SK-N-SH (cell line): Measurements from ENCODE around the gene S100A9. TPM values are rescaled to one million over a fixed set of nuclear protein-coding genes. Genes with fewer than 3 reads are reported as not detected.

Experiments used
- CTCF ChIA-PET: fragments of 300-600, 350-600 bp; formaldehyde crosslinking; extraction: SDS; loops from one replicate; lab custom pipeline; 2021; lab: Yijun Ruan, JAX
- POLR2A ChIA-PET: fragments of 350-600 bp; sonication (Branson Sonifier 250); formaldehyde crosslinking; extraction: SDS; loops from one replicate; lab custom pipeline; 2020; ENCODE audit warnings: antibody characterized with exemption, inconsistent platforms; lab: Yijun Ruan, JAX
- DNase-seq: peaks from one replicate; pipeline ENCODE4 v3.0.0; 2012
- H2AFZ ChIP-seq: fragments of 200-600 bp; sonication (generic); 2 replicates; pipeline ENCODE4 v1.8.1; 2016; ENCODE audit warnings: antibody characterized with exemption, mild to moderate bottlenecking, low read depth
- H3F3A ChIP-seq: fragments of 200-600 bp; sonication (generic); replicated peaks from 2 replicates; pipeline ENCODE3; 2016; ENCODE audit warnings: antibody characterized with exemption, mild to moderate bottlenecking; ENCODE audit not compliant: insufficient read depth
- H3K27ac ChIP-seq, 2 experiments: fragments of 200-500 bp in 1 of 2; fragments of 200-600 bp in 1 of 2; sonication (Bioruptor generic) in 1 of 2; sonication (generic), shearing (Covaris generic) in 1 of 2; 2 replicates each; pipeline versions ENCODE4 v1.5.1 to v1.6.1; 2014 to 2016; ENCODE audit warnings: low read depth in 2 of 2, inconsistent platforms in 1 of 2, low read length in 1 of 2, mild to moderate bottlenecking in 1 of 2, mixed read lengths in 1 of 2
- H3K27me3 ChIP-seq: fragments of 200-600 bp; sonication (generic), shearing (Covaris generic); 2 replicates; pipeline ENCODE4 v1.6.1; 2016; ENCODE audit warnings: mixed run types; ENCODE audit not compliant: insufficient read depth
- H3K36me3 ChIP-seq, 2 experiments: fragments of 200-500 bp in 1 of 2; fragments of 200-600 bp in 1 of 2; sonication (Bioruptor generic) in 1 of 2; sonication (generic) in 1 of 2; replicated peaks in 1 of 2; 2 replicates each; pipeline versions ENCODE3 to v1.5.1; 2014 to 2016; ENCODE audit warnings: low read length in 1 of 2, mild to moderate bottlenecking in 1 of 2; ENCODE audit not compliant: insufficient read depth in 2 of 2, control insufficient read depth in 1 of 2
- H3K4me1 ChIP-seq, 2 experiments: fragments of 200-500 bp in 1 of 2; fragments of 200-600 bp in 1 of 2; sonication (Bioruptor generic) in 1 of 2; sonication (generic), shearing (Covaris generic) in 1 of 2; 2 replicates each; pipeline versions ENCODE4 v1.5.1 to v1.6.1; 2014 to 2016; ENCODE audit warnings: low read depth in 1 of 2, low read length in 1 of 2, mixed run types in 1 of 2; ENCODE audit not compliant: insufficient read depth in 2 of 2, control insufficient read depth in 1 of 2
- H3K4me2 ChIP-seq: fragments of 200-600 bp; sonication (generic), shearing (Covaris generic); 2 replicates; pipeline ENCODE4 v1.6.1; 2017; ENCODE audit warnings: mixed run types
- H3K4me3 ChIP-seq, 2 experiments: fragments of 200-500 bp in 1 of 2; fragments of 200-600 bp in 1 of 2; sonication (Bioruptor generic) in 1 of 2; sonication (generic), shearing (Covaris generic) in 1 of 2; 2 replicates each; pipeline versions ENCODE4 v1.5.1 to v1.8.1; 2014 to 2016; ENCODE audit warnings: low read depth in 2 of 2, inconsistent platforms in 1 of 2, low read length in 1 of 2, mild to moderate bottlenecking in 1 of 2, mixed read lengths in 1 of 2, moderate library complexity in 1 of 2
- H3K79me2 ChIP-seq: fragments of 200-600 bp; sonication (generic); 2 replicates; pipeline ENCODE4 v1.8.1; 2017; ENCODE audit warnings: mild to moderate bottlenecking; ENCODE audit not compliant: insufficient read depth
- H3K9ac ChIP-seq: fragments of 200-600 bp; sonication (generic); 2 replicates; pipeline ENCODE4 v1.6.1; 2017; ENCODE audit warnings: mixed run types
- H3K9me2 ChIP-seq: fragments of 200-600 bp; sonication (generic); 2 replicates; pipeline ENCODE4 v1.6.1; 2017; ENCODE audit warnings: mixed run types
- H3K9me3 ChIP-seq: fragments of 200-600 bp; sonication (generic); 2 replicates; pipeline ENCODE4 v1.6.1; 2017; ENCODE audit warnings: mixed run types, mild to moderate bottlenecking, moderate library complexity
- H4K20me1 ChIP-seq: fragments of 200-600 bp; sonication (generic); 2 replicates; pipeline ENCODE4 v1.6.1; 2017; ENCODE audit warnings: mild to moderate bottlenecking, mixed run types; ENCODE audit not compliant: insufficient read depth
- CHD2 ChIP-seq: fragments of 150-350 bp; IDR thresholded peaks from 2 replicates; pipeline ENCODE4 v1.6.1; 2018; ENCODE audit warnings: low read length; ENCODE audit not compliant: partially characterized antibody
- ELF1 ChIP-seq: IDR thresholded peaks from 2 replicates; pipeline ENCODE4 v1.4.0; 2012
- EZH2phosphoT487 ChIP-seq: fragments of 200-600 bp; sonication (generic); IDR thresholded peaks from 2 replicates; pipeline ENCODE4 v1.6.1; 2017; ENCODE audit warnings: low read depth, mixed run types, mild to moderate bottlenecking, antibody characterized with exemption, moderate library complexity, borderline replicate concordance
- FOXJ3 ChIP-seq: sonication (generic); formaldehyde crosslinking; IDR thresholded peaks from 2 replicates; pipeline ENCODE4 v1.5.1; 2020; ENCODE audit warnings: mild to moderate bottlenecking, missing genetic modification reagents
- MXI1 ChIP-seq: IDR thresholded peaks from 2 replicates; pipeline ENCODE4 v1.6.1; 2012; ENCODE audit warnings: mild to moderate bottlenecking, low read depth, low read length, improper control_type of control experiment
- PBX3 ChIP-seq: IDR thresholded peaks from 2 replicates; pipeline ENCODE4; 2012
- RAD21 ChIP-seq: IDR thresholded peaks from 2 replicates; pipeline ENCODE4 v1.6.1; 2012; ENCODE audit warnings: mild to moderate bottlenecking, low read length
- RCOR1 ChIP-seq: fragments of 150-350 bp; IDR thresholded peaks from 2 replicates; pipeline ENCODE4 v1.6.1; 2017; ENCODE audit warnings: antibody characterized with exemption, low read length
- RFX5 ChIP-seq: IDR thresholded peaks from 2 replicates; pipeline ENCODE4 v1.6.1; 2012; ENCODE audit warnings: mild to moderate bottlenecking, improper control_type of control experiment, low read length
- RXRA ChIP-seq: IDR thresholded peaks from 2 replicates; pipeline ENCODE4 v1.4.0; 2012; ENCODE audit warnings: low read depth, mild to moderate bottlenecking, borderline replicate concordance
- SIN3A ChIP-seq: IDR thresholded peaks from 2 replicates; pipeline ENCODE4 v1.6.1; 2012; ENCODE audit warnings: low read depth, mild to moderate bottlenecking, low read length, moderate library complexity, borderline replicate concordance
- TEAD4 ChIP-seq: IDR thresholded peaks from 2 replicates; pipeline ENCODE4 v1.4.0; 2012; ENCODE audit warnings: mild to moderate bottlenecking, borderline replicate concordance; ENCODE audit not compliant: insufficient read depth
- USF2 ChIP-seq: fragments of 150-350 bp; IDR thresholded peaks from 2 replicates; pipeline ENCODE4 v1.6.1; 2017; ENCODE audit warnings: antibody characterized with exemption, low read length, low read depth, borderline replicate concordance
- WGBS: methylation state at CpG from one replicate; pipeline ENCODE4 v1.1.6; 2017; ENCODE audit warnings: low lambda C conversion rate; 5-methylcytosine and 5-hydroxymethylcytosine counted together
- polyA plus RNA-seq, 3 experiments: library from polyadenylated mRNA; depleted of rRNA; stranded (reverse); fragments of >200 nt; gene quantifications; 2 replicates each; pipeline ENCODE4 v1.2.3, GENCODE V29; 2012
- TF ChIP-seq, protein P1 (sequence below): IDR thresholded peaks from 2 replicates; pipeline ENCODE4 v1.6.1; 2012; ENCODE audit warnings: mild to moderate bottlenecking, low read depth, low read length, moderate library complexity
- TF ChIP-seq, protein P2 (sequence below): fragments of 200-600 bp; sonication (generic); IDR thresholded peaks from 2 replicates; pipeline ENCODE4 v1.6.1; 2017; ENCODE audit warnings: antibody characterized with exemption, mild to moderate bottlenecking, moderate library complexity

The S100A9 gene
- polyA plus RNA-seq, 1 of the 3 experiments (the other 2 are of a cell fraction), result not detected

DNA sequence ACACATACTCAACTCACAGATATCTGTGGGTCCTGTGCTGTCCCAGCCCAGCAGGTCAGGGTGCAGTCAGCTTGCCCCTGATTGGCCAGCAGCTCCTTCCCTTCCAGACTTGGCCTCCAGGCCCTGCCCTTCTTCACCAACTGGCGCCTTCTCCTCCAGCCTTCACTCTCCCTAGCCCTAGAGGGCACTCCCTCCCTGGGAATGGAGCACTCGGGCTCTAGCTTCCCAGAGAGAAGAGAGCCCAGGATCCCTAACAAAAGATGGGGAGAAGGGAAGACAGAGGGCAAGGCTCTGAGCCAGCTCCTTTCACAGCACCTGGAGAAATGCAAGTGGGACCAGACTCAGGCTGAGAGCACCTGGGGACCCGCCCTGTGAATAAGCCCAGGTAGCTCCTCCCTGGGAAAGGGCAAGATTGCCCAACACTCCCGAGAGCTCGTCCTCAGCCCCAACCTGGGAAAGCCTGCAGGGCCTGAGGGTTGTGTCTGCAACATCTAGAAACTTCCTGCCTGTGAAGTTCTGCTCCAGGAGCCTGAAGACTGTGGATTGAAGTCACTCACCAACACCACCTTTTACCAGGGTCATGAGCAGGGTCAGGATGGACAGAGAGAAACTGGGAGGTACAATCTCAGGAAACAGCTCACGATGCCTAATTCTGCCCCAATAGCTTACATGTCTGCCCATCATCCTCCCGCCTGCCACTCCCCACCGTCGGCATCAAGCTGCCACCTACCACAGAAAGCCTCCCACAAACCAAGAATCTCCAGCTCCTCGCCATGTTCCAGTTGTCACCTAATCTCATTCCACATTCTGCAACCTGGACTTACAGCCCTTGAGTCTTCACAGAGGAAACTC lies 8.9 kb upstream of the S100A9 start, which contains the start of gene PGLYRP4:
TSS of gene PGLYRP4 (minus strand) at position 331 of the 852 bp plus-strand sequence. CDS start 909 bp downstream, outside the sequence.
- no peaks in the 10 kb centered on the region for H3K9me2 ChIP-seq

More for the DNA sequence above, 8.9 kb upstream of the S100A9 start, which contains the start of gene PGLYRP4:
- H3K36me3 ChIP-seq, result no peaks in the 10 kb centered on the region
- H3F3A ChIP-seq, result peaks cover 4% of the 10 kb centered on the region
- no peak within 1 kb of the TSS for H3K27ac ChIP-seq
- WGBS, result 9% methylated on average over 8 of the region's 10 CpGs
- TF ChIP-seq ELF1, result no peak
- no peak for TF ChIP-seq SIN3A
- no peak for TF ChIP-seq RAD21
- no peak for TF ChIP-seq TEAD4
- TF ChIP-seq, protein P1, sequence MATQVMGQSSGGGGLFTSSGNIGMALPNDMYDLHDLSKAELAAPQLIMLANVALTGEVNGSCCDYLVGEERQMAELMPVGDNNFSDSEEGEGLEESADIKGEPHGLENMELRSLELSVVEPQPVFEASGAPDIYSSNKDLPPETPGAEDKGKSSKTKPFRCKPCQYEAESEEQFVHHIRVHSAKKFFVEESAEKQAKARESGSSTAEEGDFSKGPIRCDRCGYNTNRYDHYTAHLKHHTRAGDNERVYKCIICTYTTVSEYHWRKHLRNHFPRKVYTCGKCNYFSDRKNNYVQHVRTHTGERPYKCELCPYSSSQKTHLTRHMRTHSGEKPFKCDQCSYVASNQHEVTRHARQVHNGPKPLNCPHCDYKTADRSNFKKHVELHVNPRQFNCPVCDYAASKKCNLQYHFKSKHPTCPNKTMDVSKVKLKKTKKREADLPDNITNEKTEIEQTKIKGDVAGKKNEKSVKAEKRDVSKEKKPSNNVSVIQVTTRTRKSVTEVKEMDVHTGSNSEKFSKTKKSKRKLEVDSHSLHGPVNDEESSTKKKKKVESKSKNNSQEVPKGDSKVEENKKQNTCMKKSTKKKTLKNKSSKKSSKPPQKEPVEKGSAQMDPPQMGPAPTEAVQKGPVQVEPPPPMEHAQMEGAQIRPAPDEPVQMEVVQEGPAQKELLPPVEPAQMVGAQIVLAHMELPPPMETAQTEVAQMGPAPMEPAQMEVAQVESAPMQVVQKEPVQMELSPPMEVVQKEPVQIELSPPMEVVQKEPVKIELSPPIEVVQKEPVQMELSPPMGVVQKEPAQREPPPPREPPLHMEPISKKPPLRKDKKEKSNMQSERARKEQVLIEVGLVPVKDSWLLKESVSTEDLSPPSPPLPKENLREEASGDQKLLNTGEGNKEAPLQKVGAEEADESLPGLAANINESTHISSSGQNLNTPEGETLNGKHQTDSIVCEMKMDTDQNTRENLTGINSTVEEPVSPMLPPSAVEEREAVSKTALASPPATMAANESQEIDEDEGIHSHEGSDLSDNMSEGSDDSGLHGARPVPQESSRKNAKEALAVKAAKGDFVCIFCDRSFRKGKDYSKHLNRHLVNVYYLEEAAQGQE, result no peak
- no peak for TF ChIP-seq EZH2phosphoT487
- no peak for TF ChIP-seq CHD2
- TF ChIP-seq, protein P2, sequence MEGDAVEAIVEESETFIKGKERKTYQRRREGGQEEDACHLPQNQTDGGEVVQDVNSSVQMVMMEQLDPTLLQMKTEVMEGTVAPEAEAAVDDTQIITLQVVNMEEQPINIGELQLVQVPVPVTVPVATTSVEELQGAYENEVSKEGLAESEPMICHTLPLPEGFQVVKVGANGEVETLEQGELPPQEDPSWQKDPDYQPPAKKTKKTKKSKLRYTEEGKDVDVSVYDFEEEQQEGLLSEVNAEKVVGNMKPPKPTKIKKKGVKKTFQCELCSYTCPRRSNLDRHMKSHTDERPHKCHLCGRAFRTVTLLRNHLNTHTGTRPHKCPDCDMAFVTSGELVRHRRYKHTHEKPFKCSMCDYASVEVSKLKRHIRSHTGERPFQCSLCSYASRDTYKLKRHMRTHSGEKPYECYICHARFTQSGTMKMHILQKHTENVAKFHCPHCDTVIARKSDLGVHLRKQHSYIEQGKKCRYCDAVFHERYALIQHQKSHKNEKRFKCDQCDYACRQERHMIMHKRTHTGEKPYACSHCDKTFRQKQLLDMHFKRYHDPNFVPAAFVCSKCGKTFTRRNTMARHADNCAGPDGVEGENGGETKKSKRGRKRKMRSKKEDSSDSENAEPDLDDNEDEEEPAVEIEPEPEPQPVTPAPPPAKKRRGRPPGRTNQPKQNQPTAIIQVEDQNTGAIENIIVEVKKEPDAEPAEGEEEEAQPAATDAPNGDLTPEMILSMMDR, result no peak
- TF ChIP-seq MXI1, result no peak
- no peak for TF ChIP-seq PBX3
- no peak for TF ChIP-seq RFX5
- TF ChIP-seq FOXJ3, result no peak
- no peak for TF ChIP-seq RXRA
- no peak for TF ChIP-seq RCOR1
- TF ChIP-seq USF2, result no peak
- no peak within 1 kb of the TSS for H2AFZ ChIP-seq
- H4K20me1 ChIP-seq, result no peaks in the 10 kb centered on the region
- no peaks in the 10 kb centered on the region for H3K79me2 ChIP-seq
- H3K9me3 ChIP-seq, result no peaks in the 10 kb centered on the region
- no peak for DNase-seq
- H3K27me3 ChIP-seq, result peaks cover 60% of the 10 kb centered on the region; the same call in 1 of the 2 replicates
- no peak within 1 kb of the TSS for H3K4me2 ChIP-seq
- no peak within 1 kb of the TSS for H3K4me3 ChIP-seq
- no peaks in the 10 kb centered on the region for H3K4me1 ChIP-seq
- CTCF ChIA-PET, result interaction anchor here (0.9 to 11.7 kb wide), 4 partner anchors 9 to 162 kb away, joined by 3 to 336 read pairs (median 5); partner anchors contain the start of gene S100A9
- POLR2A ChIA-PET, result no interaction called here
- no peak within 1 kb of the TSS for H3K9ac ChIP-seq
